GM13977 (cell line): ENCODE measurements around the gene POLR1G.

ENCODE experiments used
- DNase-seq: peaks from one replicate; pipeline ENCODE4 v3.0.0; 2012; ENCODE audit warnings: low spot score
- CTCF ChIP-seq: IDR thresholded peaks from 2 replicates; pipeline ENCODE4 v1.5.1; 2012; ENCODE audit warnings: mild to moderate bottlenecking, control low read depth; ENCODE audit not compliant: insufficient read depth; ENCODE audit errors: extremely low read depth, missing control alignments
- in situ Hi-C: fragments of 300-500 bp; cut with MboI; formaldehyde crosslinking; loops from one replicate; pipeline ENCODE4 v1.12.0; 2022; ENCODE audit warnings: low sequenced_read_pairs, low pct_unique_long_range_greater_than_20kb, mixed read lengths, inconsistent platforms; ENCODE audit not compliant: unreplicated experiment

Gene POLR1G

GRCh38 chr19:45437328-45437727 lies 30.9 kb downstream of the POLR1G start:
- no peak for DNase-seq
- no peak for TF ChIP-seq CTCF
- in situ Hi-C loops = no loop called here

DNA sequence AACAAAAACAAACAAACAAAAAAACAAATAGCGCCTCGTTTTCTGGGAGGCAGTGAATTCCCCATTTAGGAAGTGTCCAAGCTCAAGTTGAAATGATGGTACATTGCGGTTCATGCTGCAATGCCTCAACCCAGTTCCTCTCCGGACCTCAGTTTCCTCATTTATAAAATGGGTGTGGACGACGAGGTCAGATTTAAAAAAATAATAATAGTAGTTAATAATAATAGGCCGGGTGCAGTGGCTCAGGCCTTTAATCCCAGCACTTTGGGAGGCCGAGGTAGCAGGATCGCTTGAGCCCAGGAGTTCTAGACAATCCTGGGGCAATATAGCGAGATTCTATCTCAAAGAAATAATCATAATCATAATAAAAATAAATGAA lies 32.7 kb downstream of the POLR1G start:
- in situ Hi-C loops = no loop called here
- TF ChIP-seq CTCF = no peak
- no peak for DNase-seq

DNA sequence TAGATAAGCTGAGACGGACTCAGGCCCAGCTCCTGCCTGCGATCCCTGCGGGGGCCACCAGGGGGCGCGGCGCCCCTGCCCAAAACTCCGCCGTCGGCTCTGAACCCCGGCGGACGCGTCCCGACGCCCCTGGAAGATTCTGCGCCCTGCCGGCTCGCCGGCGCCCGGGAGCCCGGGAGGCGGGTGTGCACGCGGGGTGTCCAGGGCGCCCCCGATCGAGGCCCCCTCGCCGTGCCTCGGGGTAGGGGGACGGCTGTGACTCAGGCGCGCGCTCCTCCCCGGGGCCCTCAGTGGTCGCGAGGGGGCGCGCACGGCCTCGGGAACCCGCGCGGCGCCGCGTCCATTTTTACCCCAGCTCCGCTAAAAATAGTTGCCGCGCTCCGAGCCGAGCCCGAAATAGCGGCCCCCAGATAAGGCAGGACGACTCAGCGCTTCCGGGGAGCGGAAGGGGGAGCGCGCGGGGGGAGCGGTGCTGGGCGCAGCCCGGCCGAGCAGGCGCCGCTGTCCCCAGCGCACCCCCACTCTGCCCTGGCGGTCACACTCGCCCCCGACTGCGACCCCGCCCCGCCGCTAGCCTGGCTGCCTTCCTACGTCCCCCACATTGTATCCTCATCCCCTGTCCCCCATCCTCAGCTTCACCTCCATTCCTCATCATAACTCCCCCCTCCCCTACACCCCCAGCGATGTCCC lies 33.3 kb downstream of the POLR1G start:
- DNase-seq = peak; percentile 92
- peak; percentile 91 for TF ChIP-seq CTCF
- in situ Hi-C loops = loop anchor here (5.0 kb wide), 1 partner anchor 38 kb away; no protein-coding TSS in a partner anchor

DNA sequence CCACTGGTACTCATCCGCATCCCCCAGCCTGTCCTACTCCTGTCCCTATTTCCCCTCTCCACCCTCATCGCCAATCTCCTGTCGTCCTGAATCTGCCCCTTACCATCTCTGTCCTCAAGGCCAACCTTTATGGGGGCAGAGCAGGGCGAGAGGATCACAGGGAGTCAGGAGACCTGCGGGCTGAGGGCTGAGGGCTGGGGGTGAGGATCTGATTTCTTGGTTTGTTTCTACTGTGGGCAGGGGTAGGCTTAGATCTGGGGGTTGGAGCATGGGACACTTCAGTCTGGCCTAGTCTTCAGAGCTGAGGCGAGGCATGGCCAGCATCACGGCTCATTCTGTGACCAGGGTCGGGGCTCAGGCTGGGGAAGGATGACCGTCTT lies 33.8 kb downstream of the POLR1G start:
- TF ChIP-seq CTCF = no peak
- DNase-seq = peak; percentile 24
- in situ Hi-C loops = loop anchor here (5.0 kb wide), 1 partner anchor 37 kb away; no protein-coding TSS in a partner anchor

- in situ Hi-C loops = loop anchor here (5.0 kb wide), 1 partner anchor 36 kb away; no protein-coding TSS in a partner anchor
- no peak for TF ChIP-seq CTCF
- no peak for DNase-seq
Measured at GRCh38 chr19:45440873-45441654, 34.6 kb downstream of the POLR1G start.

GRCh38 chr19:45442408-45442777 lies 35.9 kb downstream of the POLR1G start:
- no peak for TF ChIP-seq CTCF
- in situ Hi-C loops = loop anchor here (5.0 kb wide), 1 partner anchor 35 kb away; no protein-coding TSS in a partner anchor
- no peak for DNase-seq
